GM23338 (cell line): ENCODE results near the gene HMGCS2. TPM values are rescaled to one million over a fixed set of nuclear protein-coding genes. Genes with fewer than 3 reads are reported as not detected.
A peak's percentile ranks its signal among the peaks of the same experiment; 100 is the strongest.

Source experiments
- ATAC-seq: fragments of 200-7000 bp; cut with Tn5 transposase; 3 replicates; pipeline ENCODE4 v1.9.1; 2020
- DNase-seq: peaks from one replicate; pipeline ENCODE4 v3.0.0-alpha.2; 2015; ENCODE audit warnings: low spot score
- H2AFZ ChIP-seq: fragments of 200-600 bp; sonication (generic); 2 replicates; pipeline ENCODE4 v1.8.0; 2016; ENCODE audit warnings: antibody characterized with exemption, mild to moderate bottlenecking, moderate library complexity
- H3F3A ChIP-seq: fragments of 200-600 bp; sonication (generic); replicated peaks from 2 replicates; pipeline ENCODE4 v1.8.0; 2017; ENCODE audit warnings: antibody characterized with exemption, mixed run types, low read depth
- H3K27ac ChIP-seq: fragments of 200-600 bp; sonication (generic); 2 replicates; pipeline ENCODE4 v1.6.1; 2016; ENCODE audit warnings: low read depth
- H3K27me3 ChIP-seq: fragments of 200-600 bp; sonication (generic); 2 replicates; pipeline ENCODE4 v1.8.0; 2016; ENCODE audit warnings: mild to moderate bottlenecking, mixed run types, moderate library complexity; ENCODE audit not compliant: insufficient read depth
- H3K36me3 ChIP-seq: fragments of 200-600 bp; sonication (generic); 2 replicates; pipeline ENCODE4 v1.8.0; 2016; ENCODE audit warnings: mild to moderate bottlenecking; ENCODE audit not compliant: insufficient read depth
- H3K4me1 ChIP-seq: fragments of 200-600 bp; sonication (generic); 2 replicates; pipeline ENCODE4 v1.8.0; 2016; ENCODE audit warnings: mild to moderate bottlenecking, moderate library complexity; ENCODE audit not compliant: insufficient read depth
- H3K4me2 ChIP-seq: fragments of 200-600 bp; sonication (generic); 2 replicates; pipeline ENCODE4 v1.7.1; 2017; ENCODE audit warnings: mixed run types
- H3K4me3 ChIP-seq: fragments of 200-600 bp; sonication (generic); 2 replicates; pipeline ENCODE4 v1.6.1; 2016; ENCODE audit warnings: mixed run types
- H3K79me2 ChIP-seq: fragments of 200-600 bp; sonication (generic); replicated peaks from 2 replicates; pipeline ENCODE4 v1.8.0; 2017; ENCODE audit warnings: mild to moderate bottlenecking; ENCODE audit not compliant: insufficient read depth
- H3K9me2 ChIP-seq: fragments of 200-600 bp; sonication (generic); 2 replicates; pipeline ENCODE4 v1.8.0; 2017; ENCODE audit not compliant: insufficient read depth
- H4K20me1 ChIP-seq: fragments of 200-600 bp; sonication (generic); replicated peaks from 2 replicates; pipeline ENCODE4 v1.8.0; 2017; ENCODE audit warnings: mild to moderate bottlenecking; ENCODE audit not compliant: insufficient read depth
- H3K27ac Mint-ChIP-seq: 2 replicates; pipeline ENCODE4 v1.8.0; 2020; ENCODE audit warnings: inconsistent platforms, mild to moderate bottlenecking, moderate library complexity, mixed read lengths
- H3K27me3 Mint-ChIP-seq: 3 replicates; pipeline ENCODE4 v1.8.0; 2022; ENCODE audit warnings: low read depth, mild to moderate bottlenecking, moderate library complexity, mixed read lengths, inconsistent platforms; ENCODE audit not compliant: insufficient read depth, poor library complexity
- H3K36me3 Mint-ChIP-seq: 3 replicates; pipeline ENCODE4 v1.8.0; 2021; ENCODE audit warnings: low read depth, mild to moderate bottlenecking, inconsistent platforms, moderate library complexity, mixed read lengths
- H3K4me1 Mint-ChIP-seq: 3 replicates; pipeline ENCODE4 v1.8.0; 2020; ENCODE audit warnings: mild to moderate bottlenecking, inconsistent platforms, mixed read lengths
- H3K4me3 Mint-ChIP-seq: 3 replicates; pipeline ENCODE4 v1.8.0; 2021; ENCODE audit warnings: moderate library complexity, mild to moderate bottlenecking, inconsistent platforms, mixed read lengths
- H3K9me3 Mint-ChIP-seq: 3 replicates; pipeline ENCODE4 v1.8.0; 2020; ENCODE audit warnings: moderate library complexity, mild to moderate bottlenecking, inconsistent platforms, mixed read lengths
- CREB1 ChIP-seq: fragments of 250-450 bp; sonication (Bioruptor Pico); IDR thresholded peaks from 2 replicates; pipeline ENCODE4 v1.5.0; 2020; ENCODE audit warnings: low read depth, mild to moderate bottlenecking, moderate library complexity
- ETS1 ChIP-seq: IDR thresholded peaks from 2 replicates; pipeline ENCODE4 v1.6.1; 2016; ENCODE audit warnings: antibody characterized with exemption
- EZH2 ChIP-seq: fragments of 200-600 bp; sonication (generic); IDR thresholded peaks from one replicate; pipeline ENCODE4 v1.8.0; 2017; ENCODE audit warnings: antibody characterized with exemption, mild to moderate bottlenecking, low read depth; ENCODE audit not compliant: unreplicated experiment
- EZH2phosphoT487 ChIP-seq: fragments of 200-600 bp; sonication (generic); IDR thresholded peaks from one replicate; pipeline ENCODE4 v1.8.1; 2018; ENCODE audit warnings: antibody characterized with exemption; ENCODE audit not compliant: unreplicated experiment
- JUNB ChIP-seq: IDR thresholded peaks from one replicate; pipeline ENCODE4 v1.6.1; 2016; ENCODE audit warnings: antibody characterized with exemption; ENCODE audit not compliant: unreplicated experiment
- NANOG ChIP-seq: IDR thresholded peaks from 2 replicates; pipeline ENCODE4 v1.6.1; 2016; ENCODE audit warnings: antibody characterized with exemption, borderline replicate concordance
- POLR2AphosphoS5 ChIP-seq: IDR thresholded peaks from 2 replicates; pipeline ENCODE4 v1.6.1; 2016; ENCODE audit warnings: antibody characterized with exemption, low read depth
- REST ChIP-seq: IDR thresholded peaks from one replicate; pipeline ENCODE4 v1.6.1; 2018; ENCODE audit warnings: antibody characterized with exemption; ENCODE audit not compliant: unreplicated experiment
- STAT1 ChIP-seq: IDR thresholded peaks from one replicate; pipeline ENCODE4 v1.6.1; 2016; ENCODE audit warnings: antibody characterized with exemption; ENCODE audit not compliant: unreplicated experiment
- ZNF114 ChIP-seq: fragments of 250-450 bp; sonication (Bioruptor Pico); IDR thresholded peaks from 2 replicates; pipeline ENCODE4 v1.5.0; 2020; ENCODE audit warnings: mild to moderate bottlenecking, moderate library complexity
- ZNF331 ChIP-seq: fragments of 250-450 bp; sonication (Bioruptor Pico); IDR thresholded peaks from 2 replicates; pipeline ENCODE4 v1.5.0; 2020; ENCODE audit warnings: low read depth, mild to moderate bottlenecking, moderate library complexity
- polyA plus RNA-seq: library from polyadenylated mRNA; unstranded; fragments of >200 nt; fragmentation: Nextera tagmentation; extraction: Ambion mirVana; gene quantifications from 2 replicates; pipeline ENCODE4 v1.2.1, GENCODE V29; 2016
- total RNA-seq: library from RNA; depleted of rRNA; stranded (reverse); fragments of >200 nt; shearing (Covaris generic); gene quantifications from 2 replicates; pipeline ENCODE4 v1.2.3, GENCODE V29; 2014

Gene HMGCS2
- total and polyA plus RNA-seq, 2 experiments from 2014 or later: not detected

GRCh38 chr1:119713039-119713748 is 55.5 kb downstream of the HMGCS2 start:
- ATAC-seq (peak; percentile 8), DNase-seq (no peak)
- peaks cover 6% of the 10 kb centered on the region; the same call in 2 of the 3 replicates for H3K9me3 Mint-ChIP-seq
- Histone ChIP-seq H3K4me2 (peak overlapping the region; percentile 91), H3K4me1 (peaks cover 58% of the 10 kb centered on the region), H3K36me3 (peaks cover 5% of the 10 kb centered on the region; the same call in 1 of the 2 replicates), H3K27ac (peak overlapping the region; percentile 94), H3K79me2 (peaks cover 63% of the 10 kb centered on the region), H4K20me1 (peaks cover 45% of the 10 kb centered on the region), H3K4me3 (peak overlapping the region; percentile 98), H3F3A (0 out of 2 replicates have a peak, but pooled peaks cover 2% of the 10 kb centered on the region), H2AFZ (no peak overlapping the region), H3K27me3 (no peaks in the 10 kb centered on the region), H3K9me2 (no peaks in the 10 kb centered on the region)
- no peak for TF ChIP-seq STAT1
- peak; percentile 7 for TF ChIP-seq REST
- H3K27me3 Mint-ChIP-seq: peaks cover 26% of the 10 kb centered on the region
- H3K4me1 Mint-ChIP-seq: peaks cover 51% of the 10 kb centered on the region
- peaks cover 52% of the 10 kb centered on the region for H3K36me3 Mint-ChIP-seq
- peak overlapping the region; percentile 99 for H3K4me3 Mint-ChIP-seq
- H3K27ac Mint-ChIP-seq: peak overlapping the region; percentile 100

- H3K27ac Mint-ChIP-seq: peak overlapping the region; percentile 100
- Histone ChIP-seq H3K79me2 (peaks cover 56% of the 10 kb centered on the region), H3K9me2 (no peaks in the 10 kb centered on the region), H3K36me3 (peaks cover 5% of the 10 kb centered on the region; the same call in 1 of the 2 replicates), H4K20me1 (peaks cover 38% of the 10 kb centered on the region), H3K4me1 (peaks cover 50% of the 10 kb centered on the region), H3K4me2 (peak overlapping the region; percentile 94), H3K27ac (peak overlapping the region; percentile 99), H3K4me3 (peak overlapping the region; percentile 98), H3K27me3 (no peaks in the 10 kb centered on the region), H3F3A (no peaks in the 10 kb centered on the region), H2AFZ (no peak overlapping the region)
- H3K36me3 Mint-ChIP-seq: peaks cover 49% of the 10 kb centered on the region
- H3K4me1 Mint-ChIP-seq: peaks cover 49% of the 10 kb centered on the region
- H3K27me3 Mint-ChIP-seq: peaks cover 26% of the 10 kb centered on the region
- H3K9me3 Mint-ChIP-seq: peaks cover 6% of the 10 kb centered on the region; the same call in 2 of the 3 replicates
- H3K4me3 Mint-ChIP-seq: peak overlapping the region; percentile 99
- peak; percentile 82 for ATAC-seq
- DNase-seq: peak; percentile 94
- TF ChIP-seq STAT1 (no peak), ZNF331 (no peak), ETS1 (no peak), NANOG (no peak), POLR2AphosphoS5 (no peak), JUNB (no peak), CREB1 (no peak), EZH2 (no peak), EZH2phosphoT487 (no peak), ZNF114 (CRISPR knock-in tag) (no peak)
Observed at GRCh38 chr1:119712342-119713038, 56.2 kb downstream of the HMGCS2 start.
